CD4-positive, CD25-positive, alpha-beta regulatory T cell (primary cell): ENCODE measurements around the gene KCNA5. TPM values are rescaled to one million over a fixed set of nuclear protein-coding genes. Genes with fewer than 3 reads are reported as not detected.

Experiments
- ATAC-seq, 2 donors: fragments of 150-1000 bp; cut with Tn5 transposase; one replicate each; pipeline ENCODE4 v1.10.0; 2021; ENCODE audit warnings: low read depth in 2 of 2, moderate number of reproducible peaks in 2 of 2, moderate library complexity in 1 of 2
- DNase-seq, 3 donors: peaks; one replicate each; pipeline versions ENCODE4 v3.0.0 to v3.0.0-alpha.2; 2012 to 2022; ENCODE audit warnings: mixed read lengths in 1 of 3
- H3K27ac ChIP-seq: one replicate; pipeline ENCODE4 v1.7.0; 2013; ENCODE audit warnings: mild to moderate bottlenecking, low read length; ENCODE audit not compliant: insufficient read depth, poor library complexity, severe bottlenecking
- H3K27me3 ChIP-seq: one replicate; pipeline ENCODE4 v1.7.0; 2013; ENCODE audit warnings: low read length; ENCODE audit not compliant: control insufficient read depth, insufficient read depth
- H3K36me3 ChIP-seq: one replicate; pipeline ENCODE4 v1.7.0; 2013; ENCODE audit warnings: mild to moderate bottlenecking, low read length, moderate library complexity; ENCODE audit not compliant: control insufficient read depth, insufficient read depth
- H3K4me1 ChIP-seq: 2 replicates; pipeline ENCODE4 v1.7.0; 2013; ENCODE audit warnings: mild to moderate bottlenecking, low read length; ENCODE audit not compliant: insufficient read depth, control insufficient read depth, poor library complexity, severe bottlenecking
- H3K4me3 ChIP-seq: one replicate; pipeline ENCODE4 v1.7.0; 2013; ENCODE audit warnings: low read depth, mild to moderate bottlenecking, low read length, moderate library complexity
- H3K9me3 ChIP-seq, 2 experiments: 1 replicate in 1 of 2; 2 replicates in 1 of 2; pipeline ENCODE4 v1.7.0; 2013; ENCODE audit warnings: low read length in 2 of 2, mild to moderate bottlenecking in 1 of 2, moderate library complexity in 1 of 2; ENCODE audit not compliant: control insufficient read depth in 2 of 2
- H3K27ac Mint-ChIP-seq, 3 donors: one replicate each; pipeline ENCODE4 v1.8.0; 2020 to 2022; ENCODE audit warnings: mild to moderate bottlenecking in 3 of 3, mixed read lengths in 3 of 3, moderate library complexity in 2 of 3
- H3K27me3 Mint-ChIP-seq: one replicate; pipeline ENCODE4 v1.8.0; 2022; ENCODE audit warnings: mild to moderate bottlenecking, mixed read lengths
- H3K36me3 Mint-ChIP-seq: one replicate; pipeline ENCODE4 v1.8.0; 2020; ENCODE audit warnings: mixed read lengths
- H3K4me1 Mint-ChIP-seq, 4 donors: one replicate each; pipeline ENCODE4 v1.8.0; 2020 to 2022; ENCODE audit warnings: mixed read lengths in 4 of 4, mild to moderate bottlenecking in 1 of 4
- H3K4me3 Mint-ChIP-seq, 4 donors: one replicate each; pipeline ENCODE4 v1.8.0; 2020 to 2022; ENCODE audit warnings: mild to moderate bottlenecking in 4 of 4, mixed read lengths in 4 of 4, moderate library complexity in 3 of 4
- H3K9me3 Mint-ChIP-seq, 7 donors: one replicate each; pipeline ENCODE4 v1.8.0; 2020 to 2022; ENCODE audit warnings: mixed read lengths in 7 of 7, mild to moderate bottlenecking in 3 of 7, moderate library complexity in 2 of 7
- polyA plus RNA-seq, 4 donors: library from polyadenylated mRNA; unstranded; fragments of 300-500 nt; fragmentation: Illumina TruSeq; gene quantifications; one replicate each; pipeline ENCODE4 v1.2.3, GENCODE V29; 2021
- total RNA-seq: library from RNA; stranded (reverse); gene quantifications from one replicate; pipeline ENCODE4 v1.2.3, GENCODE V29; 2022

KCNA5 gene
- total and polyA plus RNA-seq, 5 donors from 2014 or later = not detected

- Histone ChIP-seq H3K9me3 (no peaks in the 10 kb centered on the region), H3K27me3 (no peaks in the 10 kb centered on the region), H3K27ac (no peak overlapping the region), H3K36me3 (no peaks in the 10 kb centered on the region), H3K4me3 (no peak overlapping the region), H3K4me1 (no peaks in the 10 kb centered on the region)
- H3K4me3 Mint-ChIP-seq = no peak overlapping the region
- H3K27me3 Mint-ChIP-seq = peaks cover 19% of the 10 kb centered on the region
- no peak overlapping the region for H3K27ac Mint-ChIP-seq
- ATAC-seq = no peak
- no peak for DNase-seq
- H3K4me1 Mint-ChIP-seq = peaks cover 0 to 2% (median 0%) of the 10 kb centered on the region in 4 donors
- H3K9me3 Mint-ChIP-seq = peaks cover 0 to 4% (median 0%) of the 10 kb centered on the region in 7 donors
- no peaks in the 10 kb centered on the region for H3K36me3 Mint-ChIP-seq
Measured at GRCh38 chr12:5030066-5030465, 13.6 kb upstream of the KCNA5 start.

- H3K27me3 ChIP-seq = no peaks in the 10 kb centered on the region
- DNase-seq = no peak
- peaks cover 0 to 2% (median 0%) of the 10 kb centered on the region in 4 donors for H3K4me1 Mint-ChIP-seq
- no peaks in the 10 kb centered on the region for H3K36me3 ChIP-seq
- H3K9me3 ChIP-seq = no peaks in the 10 kb centered on the region
- no peak overlapping the region for H3K4me3 ChIP-seq
- ATAC-seq = no peak
- H3K27me3 Mint-ChIP-seq = peaks cover 13% of the 10 kb centered on the region
- H3K27ac ChIP-seq = no peak overlapping the region
- H3K27ac Mint-ChIP-seq = no peak overlapping the region
- H3K4me1 ChIP-seq = no peaks in the 10 kb centered on the region
- H3K36me3 Mint-ChIP-seq = no peaks in the 10 kb centered on the region
- no peak overlapping the region for H3K4me3 Mint-ChIP-seq
- peaks cover 0 to 4% (median 0%) of the 10 kb centered on the region in 7 donors for H3K9me3 Mint-ChIP-seq
Measured at GRCh38 chr12:5031242-5031641, 12.4 kb upstream of the KCNA5 start.

GRCh38 chr12:5031958-5032357 lies 11.7 kb upstream of the KCNA5 start:
- Mint-ChIP-seq H3K27me3 (peaks cover 13% of the 10 kb centered on the region), H3K36me3 (no peaks in the 10 kb centered on the region)

GRCh38 chr12:5032821-5033220 lies 10.9 kb upstream of the KCNA5 start:
- Histone ChIP-seq H3K9me3 (no peaks in the 10 kb centered on the region), H3K27me3 (no peaks in the 10 kb centered on the region), H3K4me1 (no peaks in the 10 kb centered on the region), H3K4me3 (no peak overlapping the region), H3K36me3 (no peaks in the 10 kb centered on the region), H3K27ac (no peak overlapping the region)
- Mint-ChIP-seq H3K27ac (no peak overlapping the region), H3K4me3 (no peak overlapping the region), H3K4me1 (peaks cover 0 to 2% (median 0%) of the 10 kb centered on the region in 4 donors), H3K27me3 (peaks cover 8% of the 10 kb centered on the region), H3K9me3 (peaks cover 0 to 4% (median 0%) of the 10 kb centered on the region in 7 donors), H3K36me3 (no peaks in the 10 kb centered on the region)
- ATAC-seq (no peak), DNase-seq (no peak)

More at GRCh38 chr12:5031958-5032357, 11.7 kb upstream of the KCNA5 start:
- Histone ChIP-seq H3K9me3 (no peaks in the 10 kb centered on the region), H3K27ac (no peak overlapping the region), H3K27me3 (no peaks in the 10 kb centered on the region), H3K4me1 (no peaks in the 10 kb centered on the region), H3K4me3 (no peak overlapping the region), H3K36me3 (no peaks in the 10 kb centered on the region)
- H3K4me3 Mint-ChIP-seq = no peak overlapping the region
- H3K9me3 Mint-ChIP-seq = peaks cover 0 to 4% (median 0%) of the 10 kb centered on the region in 7 donors
- H3K4me1 Mint-ChIP-seq = peaks cover 0 to 2% (median 0%) of the 10 kb centered on the region in 4 donors
- ATAC-seq = no peak
- DNase-seq = no peak
- no peak overlapping the region for H3K27ac Mint-ChIP-seq

- Mint-ChIP-seq H3K27me3 (peaks cover 4% of the 10 kb centered on the region), H3K9me3 (peaks cover 0 to 4% (median 0%) of the 10 kb centered on the region in 7 donors), H3K36me3 (no peaks in the 10 kb centered on the region), H3K4me3 (no peak overlapping the region), H3K27ac (no peak overlapping the region), H3K4me1 (peaks cover 0 to 2% (median 0%) of the 10 kb centered on the region in 4 donors)
- Histone ChIP-seq H3K27ac (no peak overlapping the region), H3K4me3 (no peak overlapping the region), H3K4me1 (no peaks in the 10 kb centered on the region), H3K36me3 (no peaks in the 10 kb centered on the region), H3K27me3 (no peaks in the 10 kb centered on the region), H3K9me3 (no peaks in the 10 kb centered on the region)
- ATAC-seq (no peak), DNase-seq (no peak)
Measured at GRCh38 chr12:5033883-5034282, 9.8 kb upstream of the KCNA5 start.

GRCh38 chr12:5034603-5035002 lies 9.1 kb upstream of the KCNA5 start:
- Mint-ChIP-seq H3K4me3 (no peak overlapping the region), H3K9me3 (peaks cover 0 to 4% (median 0%) of the 10 kb centered on the region in 7 donors), H3K27me3 (no peaks in the 10 kb centered on the region), H3K36me3 (no peaks in the 10 kb centered on the region), H3K27ac (no peak overlapping the region), H3K4me1 (peaks cover 0 to 2% (median 0%) of the 10 kb centered on the region in 4 donors)
- H3K4me1 ChIP-seq = no peaks in the 10 kb centered on the region
- H3K27ac ChIP-seq = no peak overlapping the region
- no peaks in the 10 kb centered on the region for H3K27me3 ChIP-seq
- DNase-seq (peak in 1 of 3 donors; percentile 3), ATAC-seq (no peak)
- no peaks in the 10 kb centered on the region for H3K9me3 ChIP-seq
- no peaks in the 10 kb centered on the region for H3K36me3 ChIP-seq
- no peak overlapping the region for H3K4me3 ChIP-seq

GRCh38 chr12:5035618-5036017 lies 8.1 kb upstream of the KCNA5 start:
- H3K4me1 Mint-ChIP-seq = peaks cover 0 to 2% (median 0%) of the 10 kb centered on the region in 4 donors
- no peaks in the 10 kb centered on the region for H3K4me1 ChIP-seq

GRCh38 chr12:5036031-5036430 lies 7.6 kb upstream of the KCNA5 start:
- no peak overlapping the region for H3K4me3 Mint-ChIP-seq
- no peaks in the 10 kb centered on the region for H3K9me3 ChIP-seq
- no peak overlapping the region for H3K27ac ChIP-seq
- peaks cover 0 to 2% (median 0%) of the 10 kb centered on the region in 4 donors for H3K4me1 Mint-ChIP-seq
- H3K27me3 Mint-ChIP-seq = peaks cover 11% of the 10 kb centered on the region
- no peaks in the 10 kb centered on the region for H3K36me3 Mint-ChIP-seq
- no peaks in the 10 kb centered on the region for H3K27me3 ChIP-seq
- no peak overlapping the region for H3K4me3 ChIP-seq
- H3K27ac Mint-ChIP-seq = no peak overlapping the region
- DNase-seq (no peak), ATAC-seq (no peak)
- no peaks in the 10 kb centered on the region for H3K36me3 ChIP-seq
- no peaks in the 10 kb centered on the region for H3K4me1 ChIP-seq
- H3K9me3 Mint-ChIP-seq = peaks cover 0 to 1% (median 0%) of the 10 kb centered on the region in 7 donors

More at GRCh38 chr12:5035618-5036017, 8.1 kb upstream of the KCNA5 start:
- H3K36me3 Mint-ChIP-seq = no peaks in the 10 kb centered on the region
- H3K27me3 ChIP-seq = no peaks in the 10 kb centered on the region
- no peak overlapping the region for H3K27ac ChIP-seq
- DNase-seq (no peak), ATAC-seq (no peak)
- H3K9me3 Mint-ChIP-seq = peaks cover 0 to 1% (median 0%) of the 10 kb centered on the region in 7 donors
- no peak overlapping the region for H3K4me3 Mint-ChIP-seq
- no peak overlapping the region for H3K27ac Mint-ChIP-seq
- H3K9me3 ChIP-seq = no peaks in the 10 kb centered on the region
- H3K27me3 Mint-ChIP-seq = peaks cover 7% of the 10 kb centered on the region
- H3K36me3 ChIP-seq = no peaks in the 10 kb centered on the region
- H3K4me3 ChIP-seq = no peak overlapping the region
